B cell (primary cell): ENCODE data around the gene ANTXR1. TPM values are rescaled to one million over a fixed set of nuclear protein-coding genes. Genes with fewer than 3 reads are reported as not detected.

ENCODE experiments used
- ATAC-seq: fragments of 200-7000 bp; cut with Tn5 transposase; one replicate; pipeline ENCODE4 v1.10.0; 2021; ENCODE audit warnings: low read depth, mild to moderate bottlenecking, moderate number of reproducible peaks, moderate library complexity
- CTCF ChIA-PET: fragments of 350-600 bp; sonication (Branson Sonifier 250); formaldehyde crosslinking; loops from one replicate; lab custom pipeline; 2021; ENCODE audit warnings: antibody characterized with exemption, inconsistent platforms; lab: Charles Lee
- POLR2A ChIA-PET: fragments of 350-600 bp; sonication (Branson Sonifier 250); formaldehyde crosslinking; loops from one replicate; lab custom pipeline; 2021; ENCODE audit warnings: antibody characterized with exemption; lab: Charles Lee
- DNase-seq: peaks from one replicate; pipeline ENCODE4 v3.0.0; 2013
- H2AFZ ChIP-seq: 2 replicates; pipeline ENCODE4 v1.6.1; 2012; ENCODE audit warnings: mild to moderate bottlenecking, low read depth, low read length; ENCODE audit not compliant: insufficient read depth, poor library complexity, severe bottlenecking
- H3K27ac ChIP-seq, 2 donors: 1 replicate in 1 of 2; 2 replicates in 1 of 2; pipeline ENCODE4 v1.5.1; 2012 to 2013; ENCODE audit warnings: low read length in 2 of 2, mild to moderate bottlenecking in 2 of 2, moderate library complexity in 1 of 2
- H3K27me3 ChIP-seq, 4 experiments: fragments of 200-600 bp in 1 of 4; sonication (generic) in 1 of 4; replicated peaks in 1 of 4; 1 replicate in 2 of 4; 2 replicates in 2 of 4; pipeline versions ENCODE4 v1.6.1 to v1.7.0; 2013 to 2016; ENCODE audit warnings: low read length in 3 of 4, mild to moderate bottlenecking in 2 of 4, mixed read lengths in 1 of 4, moderate library complexity in 1 of 4; ENCODE audit not compliant: insufficient read depth in 4 of 4, control insufficient read depth in 3 of 4; ENCODE audit errors: control extremely low read depth in 1 of 4
- H3K36me3 ChIP-seq, 2 experiments: replicated peaks in 1 of 2; 1 replicate in 1 of 2; 2 replicates in 1 of 2; pipeline versions ENCODE4 v1.6.1 to v1.7.1; 2013; ENCODE audit warnings: low read length in 1 of 2; ENCODE audit not compliant: insufficient read depth in 2 of 2, control insufficient read depth in 1 of 2; ENCODE audit errors: control extremely low read depth in 1 of 2, extremely low read depth in 1 of 2
- H3K4me1 ChIP-seq, 2 donors: fragments of 200-600 bp in 1 of 2; sonication (generic) in 1 of 2; 1 replicate in 1 of 2; 2 replicates in 1 of 2; pipeline versions ENCODE4 v1.5.1 to v1.6.1; 2013 to 2017; ENCODE audit warnings: low read length in 2 of 2; ENCODE audit not compliant: control insufficient read depth in 2 of 2, insufficient read depth in 2 of 2
- H3K4me2 ChIP-seq: replicated peaks from 2 replicates; pipeline ENCODE3; 2012; ENCODE audit warnings: mild to moderate bottlenecking, low read depth, low read length; ENCODE audit not compliant: poor library complexity, severe bottlenecking
- H3K4me3 ChIP-seq, 5 experiments: fragments of 200-600 bp in 1 of 5; sonication (generic) in 1 of 5; 1 replicate in 3 of 5; 2 replicates in 2 of 5; pipeline versions ENCODE4 v1.5.1 to v1.7.0; 2011 to 2016; ENCODE audit warnings: low read length in 4 of 5, mild to moderate bottlenecking in 4 of 5, low read depth in 2 of 5, control low read depth in 1 of 5, moderate library complexity in 1 of 5; ENCODE audit not compliant: insufficient read depth in 1 of 5; ENCODE audit errors: control extremely low read depth in 1 of 5, extremely low read depth in 1 of 5
- H3K79me2 ChIP-seq: fragments of 200-600 bp; sonication (generic); one replicate; pipeline ENCODE4 v1.6.0; 2016; ENCODE audit warnings: low read length; ENCODE audit not compliant: control insufficient read depth, insufficient read depth
- H3K9ac ChIP-seq: fragments of 200-600 bp; sonication (generic); 2 replicates; pipeline ENCODE4 v1.6.1; 2017; ENCODE audit warnings: mild to moderate bottlenecking, low read length, moderate library complexity
- H3K9me3 ChIP-seq, 3 donors: one replicate each; pipeline versions ENCODE4 v1.6.1 to v1.7.1; 2013; ENCODE audit warnings: low read length in 2 of 3; ENCODE audit not compliant: control insufficient read depth in 2 of 3, insufficient read depth in 1 of 3; ENCODE audit errors: control extremely low read depth in 1 of 3
- H4K20me1 ChIP-seq: 2 replicates; pipeline ENCODE4 v1.6.0; 2012; ENCODE audit warnings: mild to moderate bottlenecking, low read length; ENCODE audit not compliant: insufficient read depth, control insufficient read depth, poor library complexity, severe bottlenecking
- H3K27ac Mint-ChIP-seq: one replicate; pipeline ENCODE4 v1.8.0; 2021; ENCODE audit warnings: mixed read lengths
- H3K27me3 Mint-ChIP-seq: one replicate; pipeline ENCODE4 v1.8.0; 2021; ENCODE audit warnings: mixed read lengths
- H3K4me1 Mint-ChIP-seq: one replicate; pipeline ENCODE4 v1.8.0; 2021; ENCODE audit warnings: mixed read lengths
- H3K4me3 Mint-ChIP-seq: one replicate; pipeline ENCODE4 v1.8.0; 2021; ENCODE audit warnings: mixed read lengths
- H3K9me3 Mint-ChIP-seq: one replicate; pipeline ENCODE4 v1.8.0; 2022; ENCODE audit warnings: mixed read lengths; ENCODE audit not compliant: insufficient read depth
- EZH2 ChIP-seq: IDR thresholded peaks from 2 replicates; pipeline ENCODE4 v1.6.1; 2012; ENCODE audit warnings: borderline replicate concordance, low read depth, mild to moderate bottlenecking, moderate library complexity, low read length; ENCODE audit not compliant: insufficient read depth, poor library complexity, severe bottlenecking
- WGBS: methylation state at CpG from one replicate; pipeline ENCODE4 v1.1.5; 2013; ENCODE audit warnings: missing lambda C conversion rate; ENCODE audit not compliant: insufficient coverage; 5-methylcytosine and 5-hydroxymethylcytosine counted together
- intact Hi-C: fragments of 100-400 bp; cut with micrococcal nuclease; formaldehyde crosslinking; loops from one replicate; pipeline ENCODE4 v1.10.0; 2022
- polyA plus RNA-seq: library from polyadenylated mRNA; depleted of rRNA; stranded (reverse); fragments of >200 nt; gene quantifications from 2 replicates; pipeline ENCODE4 v1.2.3, GENCODE V29; 2012
- total RNA-seq, 2 donors: library from RNA; stranded (reverse); fragments of 120-200 nt in 1 of 2; gene quantifications; 1 replicate in 1 of 2; 2 replicates in 1 of 2; pipeline versions ENCODE4 v1.2.3 to v1.2.4, GENCODE V29; 2013 to 2022
- TF ChIP-seq, protein P1 (sequence below): fragments of 200-600 bp; IDR thresholded peaks from one replicate; pipeline ENCODE4 v1.8.0; 2022; ENCODE audit warnings: antibody characterized with exemption, mild to moderate bottlenecking

ANTXR1 gene
- total and polyA plus RNA-seq, 2 donors (not counting 1 experiment from before 2014, with no cell fraction given) = not detected

GRCh38 chr2:69055688-69056470 is 42.9 kb downstream of the ANTXR1 start:
- ATAC-seq (no peak), DNase-seq (no peak)
- H3K4me1 ChIP-seq = no peaks in the 10 kb centered on the region
- WGBS = no CpG with 5 or more reads among the region's 2 CpGs
- no peak overlapping the region for H3K9ac ChIP-seq
- H3K4me3 ChIP-seq = no peak overlapping the region
- Mint-ChIP-seq H3K27me3 (peaks cover 40% of the 10 kb centered on the region), H3K4me3 (no peak overlapping the region), H3K4me1 (no peaks in the 10 kb centered on the region), H3K27ac (no peak overlapping the region), H3K9me3 (no peaks in the 10 kb centered on the region)
- no peaks in the 10 kb centered on the region for H4K20me1 ChIP-seq
- intact Hi-C loops = no loop called here
- ChIA-PET CTCF (no interaction called here), POLR2A (no interaction called here)
- H3K36me3 ChIP-seq = no peaks in the 10 kb centered on the region
- no peak overlapping the region for H2AFZ ChIP-seq
- H3K79me2 ChIP-seq = no peaks in the 10 kb centered on the region
- no peak overlapping the region for H3K4me2 ChIP-seq
- peaks cover 0 to 22% (median 10%) of the 10 kb centered on the region in 4 experiments for H3K27me3 ChIP-seq
- H3K9me3 ChIP-seq = no peaks in the 10 kb centered on the region
- no peak overlapping the region for H3K27ac ChIP-seq
- TF ChIP-seq EZH2 = no peak

DNA sequence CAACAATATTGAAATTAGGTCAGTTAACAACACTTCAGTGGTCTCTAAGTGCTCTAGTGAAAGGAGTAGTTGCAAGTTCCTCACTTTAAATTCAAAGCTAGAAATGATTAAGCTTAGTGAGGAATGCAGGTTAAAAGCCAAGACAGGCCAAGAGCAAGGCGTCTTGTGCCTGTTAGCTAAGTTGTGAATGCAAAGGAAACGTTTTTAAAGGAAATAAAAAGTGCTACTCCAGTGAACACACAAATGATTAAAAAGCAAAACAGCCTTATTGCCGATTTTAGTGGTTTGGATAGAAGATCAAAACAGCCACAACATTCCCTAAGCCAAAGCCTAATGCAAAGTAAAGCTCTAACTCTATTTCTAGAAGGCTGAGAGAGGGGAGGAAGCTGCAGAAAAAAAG is 44.7 kb downstream of the ANTXR1 start:
- H3K27me3 Mint-ChIP-seq = peaks cover 56% of the 10 kb centered on the region
- no CpG with 5 or more reads among the region's 3 CpGs for WGBS
- no peaks in the 10 kb centered on the region for H3K9me3 Mint-ChIP-seq
- Histone ChIP-seq H3K36me3 (no peaks in the 10 kb centered on the region), H3K4me3 (no peak overlapping the region), H3K9me3 (no peaks in the 10 kb centered on the region), H3K27ac (no peak overlapping the region), H4K20me1 (no peaks in the 10 kb centered on the region), H3K9ac (no peak overlapping the region), H3K27me3 (peaks cover 0 to 31% (median 17%) of the 10 kb centered on the region in 4 experiments), H3K4me2 (no peak overlapping the region), H2AFZ (no peak overlapping the region), H3K4me1 (no peaks in the 10 kb centered on the region), H3K79me2 (no peaks in the 10 kb centered on the region)
- DNase-seq (no peak), ATAC-seq (no peak)
- no peak overlapping the region for H3K4me3 Mint-ChIP-seq
- intact Hi-C loops = no loop called here
- no peaks in the 10 kb centered on the region for H3K4me1 Mint-ChIP-seq
- H3K27ac Mint-ChIP-seq = no peak overlapping the region
- CTCF ChIA-PET = no interaction called here
- TF ChIP-seq, protein P1, sequence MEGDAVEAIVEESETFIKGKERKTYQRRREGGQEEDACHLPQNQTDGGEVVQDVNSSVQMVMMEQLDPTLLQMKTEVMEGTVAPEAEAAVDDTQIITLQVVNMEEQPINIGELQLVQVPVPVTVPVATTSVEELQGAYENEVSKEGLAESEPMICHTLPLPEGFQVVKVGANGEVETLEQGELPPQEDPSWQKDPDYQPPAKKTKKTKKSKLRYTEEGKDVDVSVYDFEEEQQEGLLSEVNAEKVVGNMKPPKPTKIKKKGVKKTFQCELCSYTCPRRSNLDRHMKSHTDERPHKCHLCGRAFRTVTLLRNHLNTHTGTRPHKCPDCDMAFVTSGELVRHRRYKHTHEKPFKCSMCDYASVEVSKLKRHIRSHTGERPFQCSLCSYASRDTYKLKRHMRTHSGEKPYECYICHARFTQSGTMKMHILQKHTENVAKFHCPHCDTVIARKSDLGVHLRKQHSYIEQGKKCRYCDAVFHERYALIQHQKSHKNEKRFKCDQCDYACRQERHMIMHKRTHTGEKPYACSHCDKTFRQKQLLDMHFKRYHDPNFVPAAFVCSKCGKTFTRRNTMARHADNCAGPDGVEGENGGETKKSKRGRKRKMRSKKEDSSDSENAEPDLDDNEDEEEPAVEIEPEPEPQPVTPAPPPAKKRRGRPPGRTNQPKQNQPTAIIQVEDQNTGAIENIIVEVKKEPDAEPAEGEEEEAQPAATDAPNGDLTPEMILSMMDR = no peak
- no peak for TF ChIP-seq EZH2
- POLR2A ChIA-PET = no interaction called here
